HCT116 (cell line): ENCODE results near the gene TUBA1C. TPM values are rescaled to one million over a fixed set of nuclear protein-coding genes. Genes with fewer than 3 reads are reported as not detected.

Experiments used
- ATAC-seq: fragments of 200-7000 bp; cut with Tn5 transposase; 2 replicates; pipeline ENCODE4 v1.9.1; 2020; ENCODE audit warnings: mild to moderate bottlenecking, moderate library complexity
- BruUV-seq: library from RNA; stranded (reverse); fragments of 400-500 nt; replicated peaks from 2 replicates; lab custom pipeline; 2021; lab: Mats Ljungman, UMichigan
- CTCF ChIA-PET: fragments of 300-600 bp; sonication (Branson Sonifier 250); formaldehyde crosslinking; loops from one replicate; lab custom pipeline; 2021; ENCODE audit warnings: antibody characterized with exemption; lab: Charles Lee
- POLR2A ChIA-PET: fragments of 300-600, 350-600 bp; sonication (Branson Sonifier 250); formaldehyde crosslinking; loops from one replicate; lab custom pipeline; 2021; ENCODE audit warnings: antibody characterized with exemption; lab: Charles Lee
- RAD21 ChIA-PET, 2 experiments: fragments of 300-600 bp; sonication (Branson Sonifier 250); formaldehyde crosslinking; loops; one replicate each; lab custom pipeline; 2023; ENCODE audit warnings: low total read pairs in 2 of 2; ENCODE audit not compliant: uncharacterized antibody in 2 of 2, unreplicated experiment in 2 of 2, low non-redundant PET in 1 of 2; lab: Charles Lee
- DNase-seq: peaks from one replicate; pipeline ENCODE4 v3.0.0-alpha.2; 2010; ENCODE audit warnings: low read depth, low spot score
- H2AFZ ChIP-seq: fragments of 200-600 bp; shearing (Covaris generic), sonication (generic); 2 replicates; pipeline ENCODE4 v1.6.1; 2017; ENCODE audit warnings: low read depth, mixed run types, mixed read lengths, antibody characterized with exemption, low read length; ENCODE audit not compliant: poor library complexity, severe bottlenecking
- H3K27ac ChIP-seq: 2 replicates; pipeline ENCODE4 v1.5.1; 2012; ENCODE audit warnings: low read depth, low read length
- H3K27me3 ChIP-seq: fragments of 200-600 bp; sonication (generic); 2 replicates; pipeline ENCODE4 v1.6.1; 2016; ENCODE audit warnings: mixed run types, low read length, mixed read lengths; ENCODE audit not compliant: insufficient read depth
- H3K36me3 ChIP-seq, 2 experiments: fragments of 200-500 bp in 1 of 2; fragments of 200-600 bp in 1 of 2; sonication (Bioruptor generic) in 1 of 2; sonication (generic) in 1 of 2; 2 replicates each; pipeline versions ENCODE4 v1.5.1 to v1.6.1; 2014 to 2016; ENCODE audit warnings: low read length in 2 of 2, inconsistent platforms in 1 of 2, mixed read lengths in 1 of 2, mixed run types in 1 of 2; ENCODE audit not compliant: insufficient read depth in 2 of 2, control insufficient read depth in 1 of 2
- H3K4me1 ChIP-seq, 2 experiments: fragments of 200-600 bp in 1 of 2; sonication (generic) in 1 of 2; 2 replicates each; pipeline versions ENCODE4 v1.5.1 to v1.6.1; 2012 to 2017; ENCODE audit warnings: low read length in 2 of 2, inconsistent platforms in 1 of 2, mild to moderate bottlenecking in 1 of 2, mixed read lengths in 1 of 2, mixed run types in 1 of 2, moderate library complexity in 1 of 2; ENCODE audit not compliant: insufficient read depth in 2 of 2, control insufficient read depth in 1 of 2
- H3K4me2 ChIP-seq: fragments of 200-600 bp; sonication (generic); 2 replicates; pipeline ENCODE4 v1.6.1; 2017; ENCODE audit warnings: mixed run types, low read length, mixed read lengths
- H3K4me3 ChIP-seq, 2 experiments: fragments of 200-600 bp in 1 of 2; sonication (generic) in 1 of 2; replicated peaks in 1 of 2; 2 replicates each; pipeline ENCODE4 v1.5.1; 2011 to 2016; ENCODE audit warnings: low read length in 2 of 2, control low read depth in 1 of 2, low read depth in 1 of 2, mild to moderate bottlenecking in 1 of 2, mixed read lengths in 1 of 2, mixed run types in 1 of 2
- H3K79me2 ChIP-seq: fragments of 200-600 bp; sonication (generic); 2 replicates; pipeline ENCODE4 v1.6.1; 2017; ENCODE audit warnings: mild to moderate bottlenecking, mixed run types, low read length, moderate library complexity, mixed read lengths; ENCODE audit not compliant: insufficient read depth
- H3K9ac ChIP-seq: fragments of 200-600 bp; sonication (generic); 2 replicates; pipeline ENCODE4 v1.6.1; 2016; ENCODE audit warnings: low read length, mixed read lengths
- H3K9me2 ChIP-seq: fragments of 200-600 bp; sonication (generic), shearing (Covaris generic); 2 replicates; pipeline ENCODE4 v1.6.1; 2017; ENCODE audit warnings: mixed run types, mild to moderate bottlenecking, moderate library complexity; ENCODE audit not compliant: insufficient read depth
- H3K9me3 ChIP-seq, 2 experiments: fragments of 200-500 bp in 1 of 2; fragments of 200-600 bp in 1 of 2; sonication (Bioruptor generic) in 1 of 2; sonication (generic) in 1 of 2; 2 replicates each; pipeline ENCODE4 v1.6.1; 2014 to 2017; ENCODE audit warnings: low read length in 2 of 2, mixed read lengths in 2 of 2, inconsistent platforms in 1 of 2, low read depth in 1 of 2, mild to moderate bottlenecking in 1 of 2, mixed run types in 1 of 2, moderate library complexity in 1 of 2; ENCODE audit not compliant: control insufficient read depth in 1 of 2, insufficient read depth in 1 of 2
- H4K20me1 ChIP-seq: fragments of 200-600 bp; sonication (generic), shearing (Covaris generic); 2 replicates; pipeline ENCODE4 v1.6.1; 2017; ENCODE audit warnings: mixed run types, mild to moderate bottlenecking, moderate library complexity; ENCODE audit not compliant: insufficient read depth
- POLR2AphosphoS5 ChIP-seq: IDR thresholded peaks from 2 replicates; pipeline ENCODE4 v1.6.1; 2011; ENCODE audit warnings: mild to moderate bottlenecking, low read depth, low read length, moderate library complexity
- TCF7L2 ChIP-seq: IDR thresholded peaks from 2 replicates; pipeline ENCODE4 v1.7.0; 2011; ENCODE audit warnings: borderline replicate concordance, inconsistent platforms; ENCODE audit not compliant: insufficient read depth, insufficient read length; ENCODE audit errors: extremely low read depth
- YY1 ChIP-seq: IDR thresholded peaks from 2 replicates; pipeline ENCODE4 v1.6.1; 2011; ENCODE audit warnings: low read length, low read depth, moderate library complexity, mild to moderate bottlenecking; ENCODE audit not compliant: insufficient replicate concordance; ENCODE audit errors: extremely low read depth
- intact Hi-C: fragments of 100-400 bp; cut with micrococcal nuclease; formaldehyde crosslinking; loops from 2 replicates; pipeline ENCODE4 v1.10.0; 2022
- total RNA-seq: library from RNA; stranded (reverse); gene quantifications from one replicate; pipeline ENCODE4 v1.2.1, GENCODE V29; 2021; ENCODE audit not compliant: unreplicated experiment
- TF ChIP-seq, protein P1 (sequence below), 3 experiments: fragments of 200-600 bp in 1 of 3; sonication (generic) in 1 of 3; IDR thresholded peaks in 2 of 3; conservative IDR thresholded peaks in 1 of 3; 2 replicates each; pipeline ENCODE4 v1.5.1; 2012 to 2017; ENCODE audit warnings: low read depth in 2 of 3, low read length in 2 of 3, antibody characterized with exemption in 1 of 3, borderline replicate concordance in 1 of 3, control low read depth in 1 of 3, mild to moderate bottlenecking in 1 of 3, mixed read lengths in 1 of 3, mixed run types in 1 of 3, moderate library complexity in 1 of 3; ENCODE audit not compliant: insufficient read depth in 1 of 3
- TF ChIP-seq, protein P2 (sequence below): IDR thresholded peaks from 2 replicates; pipeline ENCODE4 v1.6.1; 2012
- TF ChIP-seq, protein P3 (sequence below): IDR thresholded peaks from 2 replicates; pipeline ENCODE4 v1.6.1; 2012

Gene TUBA1C
- total RNA-seq, 1 experiment from 2014 or later: 571 TPM

DNA sequence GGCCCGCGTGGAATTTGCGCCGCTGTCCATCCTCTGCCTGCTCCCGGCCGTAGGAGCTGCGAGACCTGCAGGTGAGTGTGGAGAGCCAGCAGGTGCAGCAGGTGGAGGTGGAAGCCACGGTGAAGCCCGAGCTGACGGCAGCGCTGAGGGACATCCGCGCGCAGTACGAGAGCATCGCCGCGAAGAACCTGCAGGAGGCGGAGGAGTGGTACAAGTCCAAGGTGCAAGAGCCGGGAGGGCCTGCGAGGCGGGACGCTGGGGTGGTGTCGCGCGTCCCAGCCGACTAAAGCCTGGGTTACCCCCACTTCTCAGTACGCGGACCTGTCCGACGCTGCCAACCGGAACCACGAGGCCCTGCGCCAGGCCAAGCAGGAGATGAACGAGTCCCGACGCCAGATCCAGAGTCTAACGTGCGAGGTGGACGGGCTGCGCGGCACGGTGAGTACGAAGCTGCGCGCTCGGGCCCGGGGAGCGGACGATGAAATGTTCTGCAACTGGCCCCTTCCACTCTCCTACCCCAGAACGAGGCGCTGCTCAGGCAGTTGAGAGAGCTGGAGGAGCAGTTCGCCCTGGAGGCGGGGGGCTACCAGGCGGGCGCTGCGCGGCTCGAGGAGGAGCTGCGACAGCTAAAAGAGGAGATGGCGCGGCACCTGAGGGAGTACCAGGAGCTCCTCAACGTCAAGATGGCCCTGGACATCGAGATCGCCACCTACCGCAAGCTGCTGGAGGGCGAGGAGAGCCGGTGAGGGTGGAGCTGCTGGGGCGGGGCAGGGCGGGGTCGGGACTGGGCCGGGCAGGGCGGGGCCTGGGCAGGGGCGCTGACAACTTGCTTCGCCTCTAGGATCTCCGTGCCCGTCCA lies 32.2 kb downstream of the TUBA1C start:
- H3K9me2 ChIP-seq: no peaks in the 10 kb centered on the region
- no peak overlapping the region; the same call in 1 of the 2 replicates for H3K27ac ChIP-seq
- H3K27me3 ChIP-seq: no peaks in the 10 kb centered on the region
- no peaks in the 10 kb centered on the region for H3K36me3 ChIP-seq
- TF ChIP-seq, protein P1, sequence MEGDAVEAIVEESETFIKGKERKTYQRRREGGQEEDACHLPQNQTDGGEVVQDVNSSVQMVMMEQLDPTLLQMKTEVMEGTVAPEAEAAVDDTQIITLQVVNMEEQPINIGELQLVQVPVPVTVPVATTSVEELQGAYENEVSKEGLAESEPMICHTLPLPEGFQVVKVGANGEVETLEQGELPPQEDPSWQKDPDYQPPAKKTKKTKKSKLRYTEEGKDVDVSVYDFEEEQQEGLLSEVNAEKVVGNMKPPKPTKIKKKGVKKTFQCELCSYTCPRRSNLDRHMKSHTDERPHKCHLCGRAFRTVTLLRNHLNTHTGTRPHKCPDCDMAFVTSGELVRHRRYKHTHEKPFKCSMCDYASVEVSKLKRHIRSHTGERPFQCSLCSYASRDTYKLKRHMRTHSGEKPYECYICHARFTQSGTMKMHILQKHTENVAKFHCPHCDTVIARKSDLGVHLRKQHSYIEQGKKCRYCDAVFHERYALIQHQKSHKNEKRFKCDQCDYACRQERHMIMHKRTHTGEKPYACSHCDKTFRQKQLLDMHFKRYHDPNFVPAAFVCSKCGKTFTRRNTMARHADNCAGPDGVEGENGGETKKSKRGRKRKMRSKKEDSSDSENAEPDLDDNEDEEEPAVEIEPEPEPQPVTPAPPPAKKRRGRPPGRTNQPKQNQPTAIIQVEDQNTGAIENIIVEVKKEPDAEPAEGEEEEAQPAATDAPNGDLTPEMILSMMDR (IDR thresholded peaks at IDR 0.05 in 2 of 3, conservative IDR thresholded peaks at IDR 0.05 in 1 of 3; ENCODE audit: borderline replicate concordance in 1 of 3, insufficient read depth in 1 of 3, low read depth in 2 of 3, low read length in 2 of 3): peak in 2 of 3 experiments; percentile 20 to 34; a peak in 3 of 6 replicates
- TF ChIP-seq TCF7L2: no peak
- peak; percentile 62 for TF ChIP-seq POLR2AphosphoS5
- TF ChIP-seq, protein P2, sequence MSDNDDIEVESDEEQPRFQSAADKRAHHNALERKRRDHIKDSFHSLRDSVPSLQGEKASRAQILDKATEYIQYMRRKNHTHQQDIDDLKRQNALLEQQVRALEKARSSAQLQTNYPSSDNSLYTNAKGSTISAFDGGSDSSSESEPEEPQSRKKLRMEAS: 0 out of 2 replicates have a peak, but pooled peaks have one; percentile 24
- TF ChIP-seq, protein P3, sequence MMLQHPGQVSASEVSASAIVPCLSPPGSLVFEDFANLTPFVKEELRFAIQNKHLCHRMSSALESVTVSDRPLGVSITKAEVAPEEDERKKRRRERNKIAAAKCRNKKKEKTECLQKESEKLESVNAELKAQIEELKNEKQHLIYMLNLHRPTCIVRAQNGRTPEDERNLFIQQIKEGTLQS: no peak
- peak; percentile 58 for TF ChIP-seq YY1
- TF ChIP-seq, all 23 proteins: peak for 4
- RAD21 ChIA-PET: interaction anchor here (0.8 to 1.5 kb wide), 2 partner anchors 25 to 26 kb away, joined by 3 read pairs; partner anchors contain the start of gene TROAP (in 1 of the 2)
- Histone ChIP-seq H3K9me3 (no peaks in the 10 kb centered on the region), H4K20me1 (no peaks in the 10 kb centered on the region), H3K4me3 (peak overlapping the region; percentile 47 to 48), H3K4me1 (peaks cover 10 to 39% of the 10 kb centered on the region in 2 experiments; a peak in 3 of 4 replicates), H3K79me2 (no peaks in the 10 kb centered on the region), H2AFZ (peak overlapping the region; percentile 29), H3K4me2 (peak overlapping the region; percentile 87), H3K9ac (peak overlapping the region; percentile 32; the same call in 1 of the 2 replicates)
- POLR2A ChIA-PET: interaction anchor here (0.6 to 1.6 kb wide), 8 partner anchors 8 to 255 kb away, joined by 3 to 13 read pairs (median 4); partner anchors contain the start of gene TROAP
- BruUV-seq: TSS peak; percentile 65
- DNase-seq: peak; percentile 62
- CTCF ChIA-PET: interaction anchor here (0.6 to 3.2 kb wide), 20 partner anchors 8 to 217 kb away, joined by 3 to 25 read pairs (median 4); partner anchors contain the start of genes C1QL4, DNAJC22, SPATS2 and TROAP
- intact Hi-C loops: no loop called here
- ATAC-seq: peak; percentile 83
